ENCODE measurements around the gene RHOC.

RHOC gene

GRCh38 chr1:112718691-112719418 is 11.9 kb upstream of the RHOC start:
- in situ Hi-C loops (cut with HindIII; ENCODE audit: low sequenced_read_pairs): loop anchor here (5.0 to 10.0 kb wide), 3 partner anchors 78 to 337 kb away; no protein-coding TSS in a partner anchor

- in situ Hi-C loops (cut with HindIII; ENCODE audit: low sequenced_read_pairs): loop anchor here (5.0 to 10.0 kb wide), 3 partner anchors 80 to 335 kb away; no protein-coding TSS in a partner anchor
These were observed 10.4 kb upstream of the RHOC start for GRCh38 chr1:112717263-112717873.

GRCh38 chr1:112716133-112716720 is 9.3 kb upstream of the RHOC start:
- in situ Hi-C loops (cut with HindIII; ENCODE audit: low sequenced_read_pairs): loop anchor here (5.0 to 10.0 kb wide), 3 partner anchors 81 to 334 kb away; no protein-coding TSS in a partner anchor

GRCh38 chr1:112715264-112716053 is 8.5 kb upstream of the RHOC start, which contains the start of gene PPM1J:
TSS of gene PPM1J (minus strand) at chr1:112715332. CDS start at chr1:112715301, 31 bp downstream.
- in situ Hi-C loops (cut with HindIII; ENCODE audit: low sequenced_read_pairs): loop anchor here (5.0 to 10.0 kb wide), 3 partner anchors 82 to 333 kb away; no protein-coding TSS in a partner anchor

- in situ Hi-C loops (cut with HindIII; ENCODE audit: low sequenced_read_pairs): loop anchor here (5.0 to 10.0 kb wide), 3 partner anchors 83 to 332 kb away; no protein-coding TSS in a partner anchor
These were observed 7.7 kb upstream of the RHOC start for GRCh38 chr1:112714313-112715263.

- in situ Hi-C loops (cut with HindIII; ENCODE audit: low sequenced_read_pairs): loop anchor here (10.0 kb wide), 1 partner anchor 161 kb away; no protein-coding TSS in a partner anchor
These were observed 6.8 kb upstream of the RHOC start for GRCh38 chr1:112713466-112714312.

GRCh38 chr1:112712701-112713128 is 5.8 kb upstream of the RHOC start:
- in situ Hi-C loops (cut with HindIII; ENCODE audit: low sequenced_read_pairs): loop anchor here (10.0 kb wide), 1 partner anchor 162 kb away; no protein-coding TSS in a partner anchor

- in situ Hi-C loops (cut with HindIII; ENCODE audit: low sequenced_read_pairs): loop anchor here (10.0 kb wide), 1 partner anchor 163 kb away; no protein-coding TSS in a partner anchor
These were observed 5.3 kb upstream of the RHOC start for GRCh38 chr1:112712191-112712590.

GRCh38 chr1:112711670-112712069 is 4.7 kb upstream of the RHOC start:
- in situ Hi-C loops (cut with HindIII; ENCODE audit: low sequenced_read_pairs): loop anchor here (10.0 kb wide), 1 partner anchor 163 kb away; no protein-coding TSS in a partner anchor

GRCh38 chr1:112711041-112711440 is 4.1 kb upstream of the RHOC start:
- in situ Hi-C loops (cut with HindIII; ENCODE audit: low sequenced_read_pairs): loop anchor here (10.0 kb wide), 1 partner anchor 164 kb away; no protein-coding TSS in a partner anchor

GRCh38 chr1:112710586-112710985 is 3.7 kb upstream of the RHOC start:
- in situ Hi-C loops (cut with HindIII; ENCODE audit: low sequenced_read_pairs): loop anchor here (10.0 kb wide), 1 partner anchor 164 kb away; no protein-coding TSS in a partner anchor

- in situ Hi-C loops (cut with HindIII; ENCODE audit: low sequenced_read_pairs): loop anchor here (10.0 kb wide), 1 partner anchor 165 kb away; no protein-coding TSS in a partner anchor
These were observed 3.2 kb upstream of the RHOC start for GRCh38 chr1:112710159-112710558.

GRCh38 chr1:112708489-112708888 is 1.6 kb upstream of the RHOC start:
- in situ Hi-C loops (cut with HindIII; ENCODE audit: low sequenced_read_pairs): no loop called here

- in situ Hi-C loops (cut with HindIII; ENCODE audit: low sequenced_read_pairs): no loop called here
These were observed 1.1 kb upstream of the RHOC start for GRCh38 chr1:112708002-112708448.

GRCh38 chr1:112707221-112708001 is 484 bp upstream of the RHOC start:
- in situ Hi-C loops (cut with HindIII; ENCODE audit: low sequenced_read_pairs): no loop called here

- in situ Hi-C loops (cut with HindIII; ENCODE audit: low sequenced_read_pairs): no loop called here
These were observed 1.8 kb downstream of the RHOC start for GRCh38 chr1:112704934-112705627.
